8988T (cell line): ENCODE measurements around the gene GLIS2.
A peak's percentile ranks its signal among the peaks of the same experiment; 100 is the strongest.

Source experiments
- DNase-seq: peaks from one replicate; pipeline ENCODE4 v3.0.0; 2011

The GLIS2 gene

GRCh38 chr16:4298761-4299522, 16.9 kb upstream of the GLIS2 start:
- DNase-seq, result peak; percentile 78

DNA sequence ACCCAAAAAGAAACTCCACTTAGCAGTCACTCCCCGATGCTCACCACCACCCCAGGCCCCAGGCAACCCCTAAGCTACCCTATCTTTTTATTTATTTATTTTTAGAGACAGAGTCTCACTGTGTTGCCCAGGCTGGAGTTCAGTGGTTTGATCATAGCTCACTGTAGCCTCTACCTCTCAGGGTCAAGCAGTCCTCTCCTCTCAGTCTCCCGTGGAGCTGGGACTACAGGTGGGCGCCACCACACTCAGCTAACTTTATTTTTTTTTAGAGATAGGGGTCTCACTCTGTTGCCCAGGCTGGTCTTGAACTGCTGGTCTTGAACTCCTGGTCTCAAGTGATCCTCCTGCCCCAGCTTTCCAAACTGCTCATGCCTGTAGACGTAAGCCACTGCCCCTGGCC, 14.7 kb upstream of the GLIS2 start:
- DNase-seq, result no peak

DNA sequence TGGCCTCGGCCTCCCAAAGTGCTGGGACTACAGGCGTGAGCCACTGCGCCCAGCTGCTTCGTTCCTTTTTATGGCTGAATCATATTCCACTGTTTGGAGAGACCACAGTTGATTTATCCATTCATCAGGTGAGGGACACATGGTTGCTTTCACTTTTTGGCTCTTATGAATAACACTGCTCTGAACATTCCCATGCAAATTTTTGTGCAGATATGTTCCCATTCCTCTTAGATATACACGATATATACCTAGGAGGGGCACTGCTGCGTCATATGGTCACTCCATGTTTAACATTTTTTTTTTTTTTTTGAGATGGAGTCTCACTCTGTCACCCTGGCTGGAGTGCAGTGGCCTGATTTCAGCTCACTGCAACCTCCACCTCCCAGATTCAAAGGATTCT, 13.9 kb upstream of the GLIS2 start:
- DNase-seq, result no peak

DNA sequence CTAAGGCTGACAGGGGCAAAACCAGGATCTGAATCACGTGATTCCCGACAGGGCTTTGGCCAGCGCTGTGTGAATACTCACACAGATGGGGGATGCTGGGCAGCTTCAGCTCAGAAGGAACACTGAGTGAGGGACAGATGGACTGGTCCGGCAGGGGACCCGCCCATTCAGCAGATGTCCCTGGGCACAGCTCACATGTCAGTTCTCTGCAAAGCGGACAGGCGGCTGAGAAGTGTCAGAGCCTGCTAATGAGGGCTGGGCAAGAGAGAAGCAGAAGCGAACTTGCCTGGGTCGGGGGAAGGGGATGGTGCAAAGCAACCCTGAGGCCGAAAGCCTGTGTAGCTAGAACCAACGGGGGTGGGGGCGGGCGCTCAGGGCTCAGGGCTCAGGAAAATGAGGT, 11.9 kb upstream of the GLIS2 start:
- no peak for DNase-seq

- DNase-seq, result no peak
Measured at GRCh38 chr16:4306470-4307214, 9.2 kb upstream of the GLIS2 start.

GRCh38 chr16:4307215-4308037, 8.4 kb upstream of the GLIS2 start:
- DNase-seq, result peak; percentile 83

DNA sequence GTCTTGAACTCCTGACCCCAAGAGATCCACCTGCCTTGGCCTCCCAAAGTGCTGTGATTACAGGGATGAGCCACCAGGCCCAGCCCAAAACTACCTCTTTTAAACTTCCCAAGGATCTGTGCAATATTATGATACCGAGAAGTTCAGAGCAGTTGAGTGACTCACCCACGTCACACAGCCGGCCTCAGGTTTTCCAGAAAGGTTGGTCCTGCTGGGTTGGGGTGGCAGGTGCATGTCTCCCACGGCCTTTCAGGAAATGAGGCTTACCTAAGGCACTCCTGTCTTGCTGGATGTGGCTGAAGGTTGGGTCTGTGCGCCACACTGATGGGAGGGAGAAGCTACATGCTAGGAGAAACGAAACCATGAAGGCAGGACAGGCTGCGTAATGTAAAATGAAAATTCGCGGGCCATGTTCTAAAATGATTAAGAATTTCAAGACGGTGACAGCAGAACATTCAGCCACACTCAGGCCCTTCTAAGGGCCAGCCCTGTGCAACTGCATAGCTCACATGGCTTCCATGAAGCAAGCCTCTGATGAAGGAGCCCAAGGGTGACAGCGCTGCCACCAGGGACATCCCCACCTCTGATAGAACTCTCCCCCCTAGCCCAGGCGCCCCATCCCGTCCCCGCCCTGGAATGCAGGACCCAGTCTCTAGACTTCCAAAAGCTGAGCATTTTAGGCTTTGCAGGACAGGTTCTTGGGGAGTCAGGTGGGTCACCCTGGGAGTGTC, 6.6 kb upstream of the GLIS2 start:
- DNase-seq, result no peak

DNA sequence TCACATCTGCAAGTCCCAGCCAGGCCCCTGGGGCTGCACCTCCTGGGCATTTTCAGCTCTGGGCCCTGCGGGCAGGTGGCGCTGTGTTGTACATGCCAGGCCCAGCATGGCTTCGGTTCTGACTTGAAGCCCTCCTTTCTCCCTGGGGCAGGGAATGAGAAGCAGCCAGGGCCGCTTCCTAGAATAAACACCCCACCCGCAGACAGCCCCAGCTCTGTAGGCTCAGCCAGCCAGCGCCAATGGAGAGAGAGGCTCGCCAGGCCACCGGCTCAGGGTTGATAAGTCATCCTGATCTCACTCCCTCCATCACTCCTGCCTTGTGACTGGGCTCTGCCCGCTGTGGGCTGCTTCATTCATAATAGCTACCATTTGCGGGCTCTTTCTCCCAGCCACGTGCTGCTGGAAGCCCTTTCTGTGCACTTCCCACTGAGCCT, 6.0 kb upstream of the GLIS2 start:
- peak; percentile 85 for DNase-seq

GRCh38 chr16:4313563-4314531, 2.0 kb upstream of the GLIS2 start:
- DNase-seq, result peak; percentile 72

- no peak for DNase-seq
Measured at GRCh38 chr16:4314532-4315185, 1.2 kb upstream of the GLIS2 start.

GRCh38 chr16:4316108-4316863, 419 bp downstream of the GLIS2 start:
- no peak for DNase-seq

DNA sequence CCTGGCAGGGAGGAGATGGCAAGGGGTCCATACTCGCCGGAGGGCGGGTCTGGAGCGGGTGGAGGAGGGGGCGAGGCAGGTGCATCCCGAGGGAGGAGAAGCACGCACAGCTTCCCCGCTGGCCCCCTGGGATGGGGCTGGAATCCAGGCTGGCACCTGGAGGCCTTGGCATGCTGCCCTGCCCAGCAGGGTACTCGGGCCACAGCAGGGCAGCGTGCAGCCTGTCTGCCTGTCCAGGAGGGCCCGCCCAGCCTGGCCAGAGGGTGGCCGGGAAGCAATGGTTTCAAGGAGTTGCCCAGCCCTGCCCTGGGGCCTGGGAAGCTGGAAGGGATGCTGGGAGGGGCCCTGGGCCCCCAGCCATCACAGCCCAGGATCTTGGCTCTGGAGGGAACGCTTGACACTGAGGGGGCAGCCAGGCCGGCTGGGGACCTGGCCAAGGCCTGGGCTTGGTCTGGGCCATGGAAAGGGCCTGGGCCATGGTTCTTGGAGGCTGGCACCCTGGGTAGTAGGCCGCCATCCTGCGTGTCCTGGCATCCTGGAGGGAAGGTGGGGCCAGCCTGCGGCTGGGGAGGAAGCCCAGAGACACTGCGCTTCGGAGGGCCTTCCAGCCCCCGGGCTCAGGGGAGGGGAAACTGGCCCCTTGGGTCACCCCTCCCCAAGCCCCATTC, 1.1 kb downstream of the GLIS2 start:
- DNase-seq, result no peak

- no peak for DNase-seq
Measured at GRCh38 chr16:4317532-4318450, 1.9 kb downstream of the GLIS2 start.

- no peak for DNase-seq
Measured at GRCh38 chr16:4318451-4318910, 2.6 kb downstream of the GLIS2 start.

- DNase-seq, result no peak
Measured at GRCh38 chr16:4318967-4319366, 3.1 kb downstream of the GLIS2 start.

DNA sequence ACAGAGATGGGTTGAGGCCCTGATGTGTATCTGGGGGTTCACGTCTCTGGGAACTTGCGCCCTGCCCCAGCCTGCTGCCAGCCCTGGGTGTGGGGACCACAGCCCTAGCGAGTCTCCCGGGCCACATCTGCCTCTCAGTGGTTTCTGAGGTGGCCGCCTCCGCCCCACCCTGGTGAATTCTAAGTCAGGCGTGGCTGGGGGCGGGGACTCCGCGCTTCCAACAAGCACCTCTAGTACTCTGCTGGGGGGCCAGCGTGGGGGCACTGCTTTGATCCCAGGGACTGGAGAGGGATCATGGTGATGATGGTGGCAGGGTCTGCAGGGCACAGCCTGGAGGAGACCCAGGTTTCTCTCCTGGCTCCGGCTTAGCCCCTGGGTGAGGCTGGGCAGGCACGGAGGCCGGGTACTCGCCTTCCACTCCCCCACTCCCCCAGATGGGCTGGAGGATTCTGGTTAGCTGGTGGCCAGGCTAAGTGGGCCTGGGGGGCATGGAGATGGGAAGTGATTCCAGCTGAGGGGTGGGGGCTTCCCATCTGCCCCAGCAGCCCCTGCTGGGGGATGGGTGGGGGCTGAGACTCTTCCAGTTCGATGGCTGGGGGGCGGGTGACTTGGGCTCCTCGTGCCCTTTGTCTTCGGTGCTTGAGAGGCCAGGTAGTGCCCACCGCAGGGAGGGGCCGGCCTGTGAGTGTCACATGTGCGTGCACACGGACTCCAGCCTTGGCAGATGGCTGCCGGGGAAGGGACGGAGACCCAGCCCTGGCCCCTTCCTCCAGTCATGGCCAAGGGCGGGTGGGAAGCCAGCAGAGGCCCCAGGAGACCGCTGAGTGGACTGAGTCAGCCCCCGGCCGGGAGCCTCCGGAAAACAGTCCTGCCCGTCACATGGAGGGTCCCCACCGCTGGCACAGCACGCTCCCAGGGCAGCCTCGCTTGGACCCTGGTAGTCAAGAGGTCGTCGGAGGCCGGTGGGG, 3.9 kb downstream of the GLIS2 start:
- DNase-seq, result no peak

- no peak for DNase-seq
Measured at GRCh38 chr16:4320571-4321137, 4.8 kb downstream of the GLIS2 start.
